ENCODE measurements around the gene GLIPR2.

GLIPR2 gene

DNA sequence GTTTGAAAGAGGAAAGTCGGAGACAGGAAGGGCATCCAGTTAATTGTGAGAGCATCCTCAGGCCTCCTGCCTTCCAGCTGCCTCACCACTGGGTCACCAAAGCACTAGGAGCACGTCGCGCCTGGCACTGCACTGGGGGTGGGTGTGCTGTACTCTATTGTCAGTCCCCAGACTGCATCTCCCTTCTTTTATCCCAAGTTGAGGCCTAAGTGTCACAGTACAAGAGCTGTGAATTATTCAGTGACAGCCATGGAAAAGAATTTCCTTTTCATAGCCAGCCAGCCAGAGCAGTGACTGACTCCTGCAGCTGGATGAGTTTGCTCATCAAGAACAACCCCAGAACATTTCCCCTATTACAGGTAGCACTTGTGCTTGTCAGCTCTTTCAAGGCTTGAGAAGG, 70.5 kb downstream of the GLIPR2 start:
- DNase-seq, result no peak

DNA sequence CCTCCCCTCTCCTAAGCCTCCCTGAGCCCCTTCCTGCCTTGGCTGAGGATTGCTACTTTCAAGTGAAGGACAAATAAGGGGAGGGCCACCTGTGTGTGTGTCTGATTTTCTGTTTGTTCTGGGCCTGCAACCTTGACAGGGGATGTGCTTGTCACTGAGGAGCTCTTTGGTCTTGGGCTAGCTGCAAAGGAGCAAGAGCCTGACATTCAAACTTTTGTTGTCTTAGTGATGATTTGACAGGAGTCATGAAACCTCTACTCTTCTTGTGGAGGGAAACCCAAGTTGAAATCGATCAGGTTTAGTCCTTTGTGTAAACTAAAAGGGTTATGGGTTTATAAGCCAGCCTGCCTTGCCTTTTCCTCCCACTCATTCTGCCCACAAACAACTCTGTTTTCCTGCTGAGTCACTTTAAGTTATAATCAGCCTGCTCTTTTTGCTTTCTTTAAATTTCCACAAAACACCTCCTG, 71.0 kb downstream of the GLIPR2 start:
- no peak for DNase-seq

DNA sequence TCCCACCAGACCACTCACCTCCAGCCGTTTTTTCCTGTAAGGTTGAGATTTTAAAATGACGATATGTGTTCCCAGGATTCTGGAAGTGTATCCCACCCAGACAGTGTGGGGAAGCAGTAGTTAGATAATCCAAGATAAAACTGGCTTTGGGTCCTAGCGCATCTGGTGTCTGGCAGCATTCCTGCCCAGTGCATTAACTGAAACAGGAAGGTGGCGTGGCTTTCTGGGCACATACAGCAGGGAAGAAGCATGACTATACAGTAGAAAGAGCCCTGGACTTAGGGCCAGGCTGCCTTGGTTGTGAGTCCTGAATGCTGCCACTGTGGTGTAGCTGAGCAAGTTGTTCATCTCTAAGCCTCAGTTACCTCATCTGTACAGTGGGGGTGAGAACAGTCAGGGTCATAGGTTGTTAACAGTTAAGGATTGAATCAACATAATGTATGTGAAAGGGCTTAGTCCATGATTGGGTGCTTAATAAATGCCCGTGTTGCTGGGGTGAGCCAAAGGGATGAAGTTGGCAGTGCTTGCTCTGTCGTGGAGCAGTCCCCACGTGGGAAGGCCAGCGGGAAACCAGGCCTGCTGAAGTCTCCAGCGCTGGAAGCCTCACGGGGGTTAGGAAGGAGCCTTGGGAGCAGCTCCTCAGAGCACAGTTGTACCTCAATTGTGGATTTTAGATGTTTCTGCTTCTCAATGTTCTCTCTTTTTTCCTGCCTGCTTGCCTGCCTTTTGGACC, 72.2 kb downstream of the GLIPR2 start:
- DNase-seq, result no peak

DNA sequence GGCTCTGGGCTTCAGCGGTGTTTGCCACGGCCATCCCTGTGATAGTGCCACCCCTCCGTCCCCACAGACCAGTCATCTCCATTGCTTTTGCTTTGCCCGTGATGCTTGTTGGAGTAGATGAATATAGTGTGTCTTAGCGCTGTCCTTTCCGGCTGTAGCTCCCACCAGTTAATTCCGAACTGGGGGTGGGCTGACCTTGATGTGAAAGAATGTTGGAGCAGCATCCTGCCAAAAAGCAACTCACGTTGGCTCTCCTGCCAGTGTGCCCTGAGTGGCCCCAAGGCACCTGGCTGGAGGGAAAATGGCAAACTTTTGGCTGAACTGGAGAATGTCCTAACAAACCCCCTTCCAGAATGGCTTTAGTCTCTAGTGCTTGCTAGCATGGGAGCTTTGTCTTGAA, 74.2 kb downstream of the GLIPR2 start:
- DNase-seq, result no peak

DNA sequence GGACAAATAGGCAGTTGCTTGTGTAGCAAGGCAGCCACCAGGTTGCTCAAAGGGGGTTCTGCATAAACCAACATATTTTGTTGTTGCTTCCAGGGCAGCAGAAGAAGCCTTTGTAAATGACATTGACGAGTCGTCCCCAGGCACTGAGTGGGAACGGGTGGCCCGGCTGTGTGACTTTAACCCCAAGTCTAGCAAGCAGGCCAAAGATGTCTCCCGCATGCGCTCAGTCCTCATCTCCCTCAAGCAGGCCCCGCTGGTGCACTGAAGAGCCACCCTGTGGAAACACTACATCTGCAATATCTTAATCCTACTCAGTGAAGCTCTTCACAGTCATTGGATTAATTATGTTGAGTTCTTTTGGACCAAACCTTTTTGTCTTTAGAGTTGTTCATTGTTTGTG, 75.0 kb downstream of the GLIPR2 start:
- DNase-seq, result no peak

DNA sequence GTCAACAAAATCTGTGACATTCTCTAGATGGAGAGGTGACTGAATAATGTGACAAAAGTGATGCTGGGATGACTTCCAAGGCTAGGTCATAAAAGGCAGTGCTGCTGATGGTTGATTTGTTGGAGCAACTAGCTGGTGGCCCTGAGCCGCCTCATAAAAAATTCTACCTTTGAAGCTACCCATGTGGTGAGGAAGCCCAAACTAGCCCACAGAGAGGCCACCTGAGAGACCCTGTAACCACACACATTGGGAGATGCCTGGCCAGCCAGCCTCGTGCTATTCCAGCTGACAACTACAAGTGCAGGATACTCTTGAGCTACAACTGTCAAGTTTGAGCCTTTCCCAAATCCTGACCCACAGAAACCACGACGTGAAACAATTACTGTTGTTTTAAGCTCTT, 76.9 kb downstream of the GLIPR2 start:
- no peak for DNase-seq
